Uterus (tissue), 2 donors: ENCODE measurements around the gene RAN.

Experiments
- CTCF ChIP-seq, 4 experiments: fragments of 200-600 bp in 2 of 4; fragments of 450-650 bp in 2 of 4; sonication (generic) in 2 of 4; IDR thresholded peaks; one replicate each; pipeline ENCODE4 v1.5.1; 2016 to 2019; ENCODE audit warnings: antibody characterized with exemption in 4 of 4, mild to moderate bottlenecking in 2 of 4, moderate library complexity in 1 of 4
- POLR2A ChIP-seq, 2 donors: fragments of 450-650 bp; IDR thresholded peaks; one replicate each; pipeline ENCODE4 v1.6.1; 2016; ENCODE audit warnings: antibody characterized with exemption in 2 of 2, mild to moderate bottlenecking in 1 of 2, moderate library complexity in 1 of 2

GRCh38 chr12:130832561-130833209 lies 39.2 kb upstream of the RAN start:
- no peak for TF ChIP-seq POLR2A (IDR thresholded peaks at IDR 0.05)
- TF ChIP-seq CTCF (IDR thresholded peaks at IDR 0.05), result no peak
